ENCODE data around the gene ACSBG1. TPM values are rescaled to one million over a fixed set of nuclear protein-coding genes. Genes with fewer than 3 reads are reported as not detected.

Gene ACSBG1
- total and polyA plus RNA-seq, 2 of the 8 experiments (the other 6 are each of a cell fraction or from before 2014, with no cell fraction given), result 5.4 to 7.1 TPM

DNA sequence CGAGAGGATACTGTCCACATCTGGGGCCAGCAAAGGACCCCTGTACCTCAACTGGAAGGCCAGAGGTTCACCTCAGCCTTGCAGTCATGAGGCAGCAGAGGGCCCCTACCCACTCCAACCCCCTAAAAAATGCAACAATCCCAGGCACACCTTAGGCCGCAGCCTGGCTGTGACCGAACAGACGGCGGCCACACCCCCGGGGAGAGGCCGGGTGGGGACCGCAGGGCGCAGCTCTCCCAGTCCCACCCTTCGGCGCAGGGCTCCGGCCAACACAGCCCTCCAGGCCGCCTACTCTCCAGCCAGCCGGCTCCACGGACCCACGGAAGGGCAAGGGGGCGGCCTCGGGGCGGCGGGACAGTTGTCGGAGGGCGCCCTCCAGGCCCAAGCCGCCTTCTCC, 29.5 kb upstream of the ACSBG1 start (continued):
- TF ChIP-seq GTF2F1 (IDR thresholded peaks at IDR 0.05; ENCODE audit: borderline replicate concordance, low read depth, low read length) (no peak), EGR1 (IDR thresholded peaks at IDR 0.05; ENCODE audit: borderline replicate concordance, low read depth, low read length) (no peak), EZH2 (IDR thresholded peaks at IDR 0.05; ENCODE audit: low read depth, low read length, severe bottlenecking) (no peak)

All from H1 (cell line).